Measurements from ENCODE around the gene TRIM9. TPM values are rescaled to one million over a fixed set of nuclear protein-coding genes. Genes with fewer than 3 reads are reported as not detected.

The TRIM9 gene
- total RNA-seq, 4 donors from 2014 or later: 0.84 to 4.7 (median 1.4) TPM

DNA sequence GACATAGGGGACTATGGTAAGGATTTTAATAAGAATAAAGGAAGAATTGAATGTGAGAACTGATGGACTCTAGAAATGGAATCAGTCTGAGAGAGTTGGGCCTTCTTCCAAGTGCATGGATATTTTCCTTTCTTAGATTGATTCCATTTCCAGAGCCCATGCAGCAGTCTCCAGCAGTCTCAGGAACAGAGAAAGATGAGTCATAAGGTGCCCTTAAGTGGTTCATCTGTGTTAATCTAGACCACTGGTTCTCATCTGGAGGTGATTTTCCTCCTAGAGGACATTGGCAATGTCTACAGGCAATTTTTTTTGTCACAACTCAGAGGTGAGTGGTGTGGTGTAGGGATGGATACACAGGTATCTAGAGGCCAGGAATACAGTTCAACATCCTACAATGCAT, 25.9 kb downstream of the TRIM9 start:
- H3K27me3 ChIP-seq: no peaks in the 10 kb centered on the region
- peaks cover 0 to 7% (median 0%) of the 10 kb centered on the region in 3 donors for H3K9me3 ChIP-seq
- no peak for ATAC-seq
- no peaks in the 10 kb centered on the region for H3K36me3 ChIP-seq
- TF ChIP-seq POLR2AphosphoS5 (IDR thresholded peaks at IDR 0.05) (no peak), CTCF (IDR thresholded peaks at IDR 0.05) (no peak), POLR2A (IDR thresholded peaks at IDR 0.05) (no peak), EP300 (IDR thresholded peaks at IDR 0.05) (no peak)
- H3K4me1 ChIP-seq: no peaks in the 10 kb centered on the region
- no peak overlapping the region for H3K27ac ChIP-seq
- H3K4me3 ChIP-seq: no peak overlapping the region

DNA sequence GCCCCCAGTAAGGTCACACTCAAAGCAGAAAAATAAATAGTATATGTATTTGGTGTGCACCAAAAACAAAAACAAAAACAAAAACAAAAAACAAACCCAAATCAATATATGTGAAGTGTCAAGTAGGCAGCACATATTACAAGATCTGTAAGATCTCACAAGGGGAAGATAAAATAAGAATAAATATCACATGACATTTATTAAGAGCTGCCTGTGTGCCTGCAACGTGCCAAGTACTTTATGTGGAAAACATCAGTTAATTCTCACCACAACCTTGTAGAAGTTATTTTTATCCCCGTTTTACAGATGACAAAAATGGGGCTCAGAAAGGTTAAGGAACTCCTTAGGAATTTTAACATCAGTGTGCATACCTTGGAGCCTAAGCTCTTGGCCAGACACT, 26.6 kb downstream of the TRIM9 start:
- no peak for ATAC-seq
- H3K27me3 ChIP-seq: no peaks in the 10 kb centered on the region
- H3K27ac ChIP-seq: no peak overlapping the region
- H3K4me3 ChIP-seq: no peak overlapping the region
- peaks cover 0 to 7% (median 0%) of the 10 kb centered on the region in 3 donors for H3K9me3 ChIP-seq
- no peaks in the 10 kb centered on the region for H3K36me3 ChIP-seq
- TF ChIP-seq POLR2A (IDR thresholded peaks at IDR 0.05) (no peak), CTCF (IDR thresholded peaks at IDR 0.05) (no peak), EP300 (IDR thresholded peaks at IDR 0.05) (no peak), POLR2AphosphoS5 (IDR thresholded peaks at IDR 0.05) (no peak)
- H3K4me1 ChIP-seq: no peaks in the 10 kb centered on the region
- WGBS, 2 donors (ENCODE audit: low coverage in 1 of 2): 62 to 85% methylated on average over 2 of the region's 2 CpGs

DNA sequence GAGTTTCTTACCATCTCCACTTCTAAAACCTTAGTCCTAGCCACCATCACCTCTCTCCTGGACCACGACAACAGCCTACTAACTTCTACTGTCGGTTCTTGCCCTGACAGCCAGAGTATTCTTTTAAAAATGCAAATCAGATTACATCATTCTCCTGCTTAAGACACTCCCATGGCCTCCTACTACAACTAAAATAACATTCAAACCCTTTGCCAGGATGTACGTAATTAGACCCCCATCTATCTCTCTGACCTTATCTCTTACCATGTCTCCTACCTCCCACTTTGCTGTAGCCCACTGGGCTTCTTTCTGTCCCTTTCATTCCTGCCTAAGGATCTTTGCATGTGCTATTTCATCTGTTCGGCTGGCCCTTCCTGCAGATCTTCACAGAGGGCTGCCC, 27.6 kb downstream of the TRIM9 start:
- peaks cover 0 to 15% (median 0%) of the 10 kb centered on the region in 3 donors for H3K9me3 ChIP-seq
- 63 to 72% methylated on average over 2 to 4 of the region's 4 CpGs for WGBS, 2 donors (ENCODE audit: low coverage in 1 of 2)
- no peak overlapping the region for H3K4me3 ChIP-seq
- no peak overlapping the region for H3K27ac ChIP-seq
- no peaks in the 10 kb centered on the region for H3K36me3 ChIP-seq
- H3K27me3 ChIP-seq: no peaks in the 10 kb centered on the region
- H3K4me1 ChIP-seq: no peaks in the 10 kb centered on the region
- ATAC-seq: no peak
- TF ChIP-seq POLR2AphosphoS5 (IDR thresholded peaks at IDR 0.05) (no peak), POLR2A (IDR thresholded peaks at IDR 0.05) (no peak), EP300 (IDR thresholded peaks at IDR 0.05) (no peak), CTCF (IDR thresholded peaks at IDR 0.05) (no peak)

DNA sequence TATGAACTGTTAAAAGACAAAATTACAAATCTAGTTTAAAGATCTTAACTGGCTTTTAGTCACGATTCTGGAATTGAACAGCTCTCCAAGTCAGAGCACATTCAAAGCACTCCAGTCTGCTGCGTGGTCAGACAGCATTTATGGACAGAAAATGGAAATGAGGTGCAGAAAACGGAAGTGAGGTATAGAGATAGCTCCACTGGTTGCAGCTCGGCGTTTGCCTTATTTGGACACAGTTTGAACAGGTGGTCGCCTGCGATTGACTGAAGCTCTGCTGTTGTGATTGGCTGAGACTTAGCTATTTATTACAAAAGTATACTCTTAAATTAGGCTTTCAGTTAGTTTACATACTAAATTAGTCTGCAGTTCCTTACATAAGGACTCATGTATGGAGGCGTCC, 28.3 kb downstream of the TRIM9 start:
- Histone ChIP-seq H3K27ac (no peak overlapping the region), H3K4me3 (no peak overlapping the region), H3K27me3 (no peaks in the 10 kb centered on the region), H3K9me3 (peaks cover 0 to 15% (median 0%) of the 10 kb centered on the region in 3 donors), H3K4me1 (no peaks in the 10 kb centered on the region), H3K36me3 (no peaks in the 10 kb centered on the region)
- ATAC-seq: no peak
- 86 to 91% methylated on average over 7 to 8 of the region's 8 CpGs for WGBS, 2 donors (ENCODE audit: low coverage in 1 of 2)
- TF ChIP-seq POLR2AphosphoS5 (IDR thresholded peaks at IDR 0.05) (no peak), CTCF (IDR thresholded peaks at IDR 0.05) (no peak), EP300 (IDR thresholded peaks at IDR 0.05) (no peak), POLR2A (IDR thresholded peaks at IDR 0.05) (no peak)

DNA sequence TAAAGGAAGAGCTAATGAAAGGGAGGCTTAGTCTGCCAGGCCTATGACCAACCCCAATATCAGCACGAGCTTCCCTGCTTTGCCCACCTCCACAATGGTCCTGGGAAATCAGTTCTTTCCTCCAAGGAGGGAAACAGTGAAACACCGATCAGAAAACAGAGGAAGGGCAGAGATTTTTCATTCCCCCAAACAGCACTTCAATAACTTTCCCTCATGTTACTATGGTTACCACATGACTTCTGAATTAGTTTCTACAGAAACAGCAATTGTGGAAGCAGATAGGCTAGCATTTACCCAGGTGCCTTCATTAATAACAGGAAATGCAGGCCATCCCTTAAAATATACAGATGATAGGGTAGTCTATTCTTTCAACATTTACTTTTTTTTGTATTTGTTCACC, 35.9 kb downstream of the TRIM9 start:
- H3K27ac ChIP-seq: no peak overlapping the region
- peaks cover 0 to 9% (median 0%) of the 10 kb centered on the region in 3 donors for H3K9me3 ChIP-seq
- no peaks in the 10 kb centered on the region for H3K27me3 ChIP-seq
- no peaks in the 10 kb centered on the region for H3K4me1 ChIP-seq
- 50 to 67% methylated on average over 1 of the region's 2 CpGs for WGBS, 2 donors (ENCODE audit: low coverage in 1 of 2)
- no peak for TF ChIP-seq EP300 (IDR thresholded peaks at IDR 0.05)
- TF ChIP-seq POLR2AphosphoS5 (IDR thresholded peaks at IDR 0.05): no peak
- TF ChIP-seq POLR2A (IDR thresholded peaks at IDR 0.05): no peak
- no peak for TF ChIP-seq CTCF (IDR thresholded peaks at IDR 0.05)
- H3K4me3 ChIP-seq: no peak overlapping the region
- no peaks in the 10 kb centered on the region for H3K36me3 ChIP-seq
- no peak for ATAC-seq
